NCI-H2081 treated with DMSO at 0.1 percent for 48 hours (cell line): Measurements from ENCODE around the gene NUFIP1.
"Not testable (repeated sequence)": the region's sequence is repeated elsewhere in the genome, so short reads cannot be mapped to it uniquely, and the experiment has no call there.

ENCODE experiments used
- DNase-seq: peaks from one replicate; lab custom pipeline; 2025; lab: John Stamatoyannopoulos, UW

NUFIP1 gene

DNA sequence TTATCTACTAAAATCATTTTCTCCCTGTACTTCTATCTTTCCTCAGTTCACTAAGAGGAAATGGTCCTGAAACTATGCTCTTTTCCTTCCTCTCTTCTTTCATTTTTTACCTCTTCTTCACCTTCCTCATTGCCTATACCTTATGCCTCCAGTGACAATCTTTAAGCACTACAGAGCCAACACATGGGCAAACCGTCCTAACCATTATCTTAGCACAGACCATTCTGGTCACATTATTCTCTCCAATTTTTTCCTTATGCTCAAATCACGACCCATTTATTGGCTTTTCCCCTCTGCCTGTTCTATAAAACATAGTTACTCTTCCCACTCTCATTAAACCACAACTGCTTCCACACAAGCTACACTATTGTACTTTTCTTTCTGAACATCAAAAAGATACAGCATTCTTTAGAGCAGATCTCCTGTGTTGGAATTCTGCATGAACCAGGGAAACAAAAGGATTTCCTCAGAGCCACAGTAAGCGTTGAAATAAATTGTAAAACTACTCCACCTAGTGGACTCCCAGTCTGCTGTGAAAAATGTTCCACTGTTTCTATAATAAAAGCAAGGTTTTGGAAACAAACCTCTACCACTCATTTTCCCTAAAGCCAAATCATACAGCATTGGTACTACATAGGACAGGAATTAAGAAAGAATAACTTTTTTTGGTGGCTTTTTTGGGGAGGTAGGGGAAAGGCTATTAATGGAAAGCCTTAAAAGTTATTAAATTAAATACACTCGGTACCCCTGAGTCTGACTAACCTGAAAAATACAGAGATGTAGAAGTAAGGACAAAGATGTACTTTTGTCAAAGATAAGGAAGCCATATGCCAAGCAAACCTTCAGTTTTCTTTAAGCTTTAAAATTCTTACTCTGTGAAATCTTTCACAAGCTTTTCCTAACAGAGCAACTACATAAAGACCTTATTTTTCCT, 19.5 kb downstream of the NUFIP1 start:
- DNase-seq: peak; percentile 18

DNA sequence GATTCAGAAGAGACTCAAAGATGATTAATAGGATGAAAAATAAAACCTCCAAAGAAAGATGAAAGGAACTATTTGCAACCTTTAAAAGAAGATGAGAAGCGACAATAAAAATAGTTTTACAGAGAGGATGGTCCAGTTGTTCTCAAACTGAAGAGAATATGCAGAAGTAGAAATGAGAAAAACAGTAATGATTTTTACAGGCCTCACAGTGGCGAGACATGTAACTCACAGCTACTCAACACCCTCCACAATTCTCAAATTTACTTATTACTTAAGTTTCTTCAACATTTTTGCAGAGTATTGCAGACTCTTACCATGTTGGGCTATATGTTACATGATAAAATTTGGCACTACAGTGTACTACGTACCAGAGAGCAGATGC, 20.8 kb downstream of the NUFIP1 start:
- no peak for DNase-seq

DNA sequence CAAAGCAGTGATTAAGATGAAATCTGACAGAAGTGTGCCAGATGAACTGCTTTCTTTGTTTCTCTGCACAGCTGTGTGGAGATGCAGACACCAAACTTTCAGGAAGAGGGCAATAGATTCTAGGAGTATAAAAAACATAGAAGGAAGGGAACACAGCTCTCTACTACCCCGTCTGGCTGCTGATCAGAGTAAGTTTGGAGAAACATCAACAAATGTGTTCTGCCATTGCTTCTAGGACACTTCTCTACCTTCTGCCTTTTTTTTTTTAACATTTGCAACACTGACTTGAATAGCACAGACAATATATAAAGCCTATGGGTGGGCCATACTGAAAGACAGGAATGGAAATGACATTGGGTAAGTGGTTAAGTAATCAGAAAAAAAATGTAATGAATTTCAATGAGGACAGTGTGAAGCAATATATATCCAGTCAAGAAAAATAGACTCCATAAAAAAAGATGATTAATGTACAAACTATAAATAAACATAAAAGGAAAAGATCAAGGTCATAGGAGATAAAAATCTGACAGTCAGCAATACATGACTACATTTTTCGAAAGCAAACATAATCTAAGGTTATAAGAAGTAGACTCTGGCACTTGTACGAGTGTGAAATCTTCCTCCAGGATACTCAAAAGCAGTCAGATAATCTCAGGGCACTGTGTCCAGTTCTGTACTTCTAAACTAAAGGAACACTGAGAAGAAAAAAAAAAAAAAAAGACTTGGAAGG, 21.4 kb downstream of the NUFIP1 start:
- no peak for DNase-seq

DNA sequence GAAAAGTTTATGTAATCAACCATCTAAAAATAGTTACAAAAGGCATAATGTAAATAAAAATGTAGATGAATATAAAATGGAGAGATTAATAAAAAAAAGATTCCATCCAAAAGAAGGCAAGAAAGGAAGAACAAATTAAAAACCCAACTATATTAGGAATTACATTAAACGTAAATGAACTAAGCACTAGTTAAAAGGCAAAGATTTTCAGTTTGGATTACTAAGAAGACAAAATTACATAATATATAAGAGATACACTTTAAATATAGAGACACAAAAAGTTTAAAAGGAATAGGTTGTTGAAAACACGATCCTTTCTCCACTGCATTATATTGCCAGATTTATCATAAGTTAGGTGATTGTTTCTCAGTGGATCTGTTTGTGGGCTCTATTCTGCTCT, 27.3 kb downstream of the NUFIP1 start:
- no peak for DNase-seq

DNA sequence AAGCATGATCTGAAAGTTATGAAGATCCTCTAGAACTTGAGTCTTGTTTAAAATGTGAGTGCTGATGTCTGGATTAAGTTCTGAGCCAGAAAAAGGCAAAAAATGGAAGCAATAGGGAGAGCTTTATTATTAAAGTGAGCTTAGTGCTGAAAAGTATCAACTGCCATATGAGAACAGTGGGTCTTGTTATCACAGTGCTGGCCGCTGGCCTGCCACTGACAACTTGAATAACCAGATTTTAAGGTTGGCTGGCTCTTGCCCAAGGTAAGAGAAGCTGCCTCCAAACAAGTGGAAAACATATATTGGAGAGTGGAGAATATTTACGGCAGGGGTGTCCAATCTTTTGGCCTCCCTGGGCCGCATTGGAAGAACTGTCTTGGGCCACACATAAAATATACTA, 33.9 kb downstream of the NUFIP1 start:
- no peak for DNase-seq

DNA sequence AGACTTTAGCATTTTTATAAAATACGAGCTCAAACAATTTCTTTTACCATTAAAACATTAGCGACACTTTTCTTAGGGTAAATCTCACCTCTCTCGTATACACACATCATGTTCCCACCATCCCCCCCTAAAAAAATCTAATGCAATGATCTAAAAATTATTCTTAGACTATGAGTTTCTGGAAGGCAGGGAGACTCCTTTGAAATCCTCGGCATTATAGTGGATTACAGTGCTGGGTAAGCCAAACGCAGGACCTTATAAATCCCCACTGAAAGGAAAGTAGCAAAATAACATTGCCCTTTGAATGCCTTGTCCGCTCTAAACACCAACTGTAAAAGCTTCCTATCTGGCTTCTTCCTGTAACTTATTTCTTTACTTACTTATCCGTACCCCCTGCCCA, 35.0 kb downstream of the NUFIP1 start:
- no peak for DNase-seq

DNA sequence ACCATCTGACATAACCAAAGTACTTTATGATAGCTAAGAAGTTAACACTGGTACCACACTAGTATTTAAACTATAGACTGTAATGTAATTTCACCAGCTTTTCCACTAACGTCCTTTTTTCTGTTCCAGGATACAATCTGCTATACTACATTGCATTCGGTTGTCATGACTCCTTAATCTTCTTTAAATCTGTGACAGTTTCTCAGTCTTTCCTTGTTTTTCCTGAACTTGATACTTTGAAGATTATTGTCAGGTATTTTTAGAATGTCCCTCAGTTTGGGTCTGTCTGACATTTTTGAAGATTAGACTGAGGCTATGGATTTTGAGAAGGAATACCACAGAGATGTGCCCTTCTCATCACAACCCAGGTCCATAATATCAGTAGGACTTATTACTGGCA, 36.6 kb downstream of the NUFIP1 start:
- DNase-seq: no peak

DNA sequence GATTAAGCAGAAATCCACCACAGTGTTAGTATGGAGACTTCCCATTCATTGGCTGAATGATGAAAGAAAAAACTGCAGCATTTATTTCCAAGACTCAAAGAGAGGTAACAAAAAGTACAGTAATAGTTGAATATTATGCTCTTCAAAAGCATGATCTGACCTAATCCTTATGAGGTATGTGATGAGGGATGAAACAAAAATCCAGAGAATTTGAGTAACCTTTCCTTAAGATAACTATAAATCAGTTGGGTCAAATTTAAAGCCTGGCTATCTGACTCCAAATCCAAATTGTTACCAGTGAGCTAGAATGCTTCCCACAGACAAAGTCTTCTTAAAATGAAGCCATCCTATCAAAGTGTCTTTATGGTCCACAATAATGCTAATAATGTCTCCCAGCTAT, 38.1 kb downstream of the NUFIP1 start:
- DNase-seq: no peak

DNA sequence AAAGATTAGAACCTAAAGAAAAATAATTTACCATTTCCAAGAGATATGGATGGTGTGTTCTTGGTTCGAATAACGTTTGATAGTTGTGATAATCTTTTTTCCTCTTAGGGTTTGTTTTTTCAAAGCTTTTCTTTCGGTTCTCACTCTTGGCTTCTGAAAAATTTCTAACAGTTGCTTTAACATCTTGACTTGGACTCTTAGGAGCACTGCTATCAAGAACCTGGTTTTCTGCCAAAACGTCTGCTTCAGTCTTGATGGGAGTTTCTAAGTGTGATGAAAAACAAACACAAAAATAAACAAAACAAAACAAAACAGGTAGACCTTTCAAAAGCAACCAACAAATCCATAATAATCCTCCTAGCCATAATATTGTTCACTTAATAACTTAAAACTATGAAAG, 45.9 kb downstream of the NUFIP1 start:
- DNase-seq: not testable (repeated sequence)

DNA sequence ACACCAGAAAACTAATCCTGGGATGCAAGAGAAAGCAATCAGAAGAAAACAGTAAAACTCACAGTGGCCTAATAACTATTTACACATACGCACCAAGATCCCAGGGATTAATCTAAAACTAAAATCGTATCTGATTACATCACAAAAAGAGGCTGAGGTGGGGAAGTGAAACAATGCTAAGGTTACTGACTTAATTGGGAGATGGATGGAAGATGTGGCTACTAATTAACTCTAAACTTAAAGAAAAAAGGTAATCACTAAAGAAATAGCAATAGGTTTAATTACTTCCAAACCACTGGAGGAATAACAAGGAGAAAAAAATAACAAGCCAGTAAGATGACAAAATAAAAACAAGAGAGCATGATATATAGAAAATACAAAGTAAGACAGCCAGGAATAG, 50.4 kb downstream of the NUFIP1 start:
- no peak for DNase-seq

DNA sequence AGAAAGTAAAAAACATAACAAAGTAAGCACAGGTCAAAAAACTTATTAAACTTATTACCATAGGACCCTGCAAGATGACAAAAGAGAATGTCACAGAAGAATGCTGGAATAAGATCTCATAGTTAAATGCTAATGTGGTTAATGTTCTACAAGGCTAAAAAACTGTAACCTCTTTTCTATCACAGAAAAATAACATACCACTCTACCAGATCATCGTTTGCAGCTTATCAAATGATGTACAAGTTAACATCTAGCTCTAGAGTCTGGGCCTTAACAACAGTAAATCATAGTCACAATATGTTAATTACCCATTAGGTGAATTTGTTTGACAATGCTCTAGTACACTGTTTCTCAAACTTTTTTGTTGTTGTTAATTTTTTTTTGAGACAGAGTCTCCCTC, 53.0 kb downstream of the NUFIP1 start:
- no peak for DNase-seq

DNA sequence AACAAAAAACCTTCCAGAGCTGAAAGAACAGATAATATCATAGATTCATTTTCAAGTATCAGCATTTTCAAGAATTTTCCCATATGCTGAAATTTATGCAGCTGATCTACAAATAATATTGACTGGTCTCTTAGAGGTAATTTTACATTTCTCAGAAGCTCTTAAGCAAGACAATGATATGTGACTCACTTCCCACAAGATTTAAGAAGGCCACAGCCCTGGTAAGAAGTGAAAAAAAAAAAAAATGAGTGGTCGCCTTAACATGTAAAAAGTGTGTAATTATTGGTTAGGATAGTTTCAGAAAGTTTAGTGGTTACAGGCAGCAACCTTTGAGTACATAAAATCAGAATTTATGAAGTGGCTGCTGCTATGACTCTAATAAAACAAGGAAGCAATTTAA, 54.5 kb downstream of the NUFIP1 start:
- DNase-seq: no peak

DNA sequence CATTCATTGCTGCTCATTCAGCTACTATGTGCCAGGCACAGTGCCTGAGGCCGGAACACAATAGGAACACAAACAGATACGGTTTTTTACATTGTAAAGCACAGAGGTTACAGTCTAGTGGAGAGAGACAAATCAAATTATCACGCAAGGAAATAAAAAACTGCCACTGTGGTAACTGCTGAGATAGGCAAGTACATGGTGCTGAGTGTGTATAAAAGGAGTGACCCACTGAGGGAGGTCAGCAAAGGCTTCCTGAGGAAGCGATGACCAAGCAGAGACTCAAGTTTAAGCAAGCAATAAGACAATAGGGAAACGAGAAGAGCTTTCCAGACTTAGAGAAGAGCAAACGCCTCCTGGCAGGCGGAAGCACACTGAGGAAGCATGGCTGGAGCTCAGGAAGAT, 56.4 kb downstream of the NUFIP1 start:
- DNase-seq: no peak

DNA sequence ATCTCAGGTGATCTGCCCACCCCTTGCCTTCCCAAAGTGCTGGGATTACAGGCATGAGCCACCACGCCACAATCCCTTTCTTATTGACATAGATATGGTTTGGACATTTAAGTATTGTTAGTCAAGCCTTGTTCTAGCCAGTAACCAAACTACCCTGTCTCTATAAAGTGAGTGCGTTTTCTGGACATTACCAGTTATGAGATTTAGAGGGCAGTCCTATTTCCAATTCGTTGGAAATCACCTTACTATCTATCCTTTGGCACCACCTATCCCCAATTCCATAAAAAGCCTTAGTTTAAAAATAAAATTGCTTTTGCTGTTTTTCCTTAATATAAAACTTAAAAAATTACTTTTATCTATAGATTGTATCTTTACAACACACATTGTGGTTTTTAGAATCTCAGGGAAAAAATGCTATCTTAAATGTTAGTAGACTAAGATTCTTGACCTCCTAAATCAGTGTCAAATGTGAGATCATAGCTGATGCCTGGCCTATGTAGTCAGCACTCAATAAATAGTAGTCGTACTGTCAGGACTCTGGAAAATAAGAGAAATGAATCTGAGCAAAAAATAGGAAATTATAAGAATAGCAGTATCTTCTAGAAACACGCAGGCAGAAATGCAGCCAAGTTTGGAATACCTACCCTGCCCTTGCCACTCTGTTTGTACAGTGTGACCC, 57.0 kb downstream of the NUFIP1 start:
- DNase-seq: no peak

DNA sequence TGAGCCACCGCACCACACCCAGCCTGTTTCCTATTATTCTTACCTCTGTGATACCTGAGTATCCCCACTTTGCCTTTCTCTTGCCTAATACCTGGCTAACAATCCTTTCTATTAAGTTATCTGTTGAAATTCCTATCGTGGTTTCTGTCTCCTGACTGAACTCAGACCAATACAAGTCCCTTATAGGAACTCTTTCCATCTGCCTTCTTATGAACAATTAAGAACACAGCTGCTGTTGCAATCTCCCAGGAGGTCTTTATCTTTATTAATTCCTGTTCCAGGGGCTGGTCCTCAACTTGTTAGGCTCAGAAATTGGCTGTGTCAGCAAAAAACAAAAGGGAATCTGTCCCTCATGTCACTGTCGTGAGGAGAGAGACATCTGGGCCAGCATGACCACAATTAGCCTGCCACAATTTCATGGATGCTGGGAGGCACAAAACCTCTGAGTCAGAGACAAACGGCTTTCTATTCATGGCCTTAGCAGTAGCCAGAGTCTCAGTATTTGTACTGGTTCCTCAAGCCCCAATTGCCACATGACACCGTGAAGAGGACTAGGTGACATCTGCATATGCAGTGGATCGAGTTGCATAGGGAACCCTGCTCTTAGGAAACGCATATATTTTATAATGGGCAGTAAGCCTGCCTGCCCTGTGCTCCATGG, 58.2 kb downstream of the NUFIP1 start:
- no peak for DNase-seq

DNA sequence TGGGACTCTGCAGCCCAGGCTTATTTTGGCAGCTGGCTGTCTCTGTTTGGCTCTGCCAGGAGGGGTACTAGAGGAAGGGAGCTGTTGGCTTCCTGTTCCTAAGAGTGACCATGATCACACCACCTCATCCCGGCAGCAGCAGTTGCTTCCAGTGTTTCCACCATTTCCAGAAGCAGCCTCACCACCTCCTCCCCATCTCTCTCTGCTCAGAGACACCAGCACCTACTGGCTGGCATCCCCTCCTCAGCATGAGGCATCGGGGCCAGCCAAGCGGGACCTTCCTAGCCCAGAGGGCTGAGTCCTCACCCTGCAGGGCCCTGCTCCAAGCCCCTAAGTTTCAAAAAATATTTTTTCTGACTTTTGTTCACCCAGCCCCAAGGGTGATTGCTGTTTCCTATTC, 59.0 kb downstream of the NUFIP1 start:
- DNase-seq: no peak

DNA sequence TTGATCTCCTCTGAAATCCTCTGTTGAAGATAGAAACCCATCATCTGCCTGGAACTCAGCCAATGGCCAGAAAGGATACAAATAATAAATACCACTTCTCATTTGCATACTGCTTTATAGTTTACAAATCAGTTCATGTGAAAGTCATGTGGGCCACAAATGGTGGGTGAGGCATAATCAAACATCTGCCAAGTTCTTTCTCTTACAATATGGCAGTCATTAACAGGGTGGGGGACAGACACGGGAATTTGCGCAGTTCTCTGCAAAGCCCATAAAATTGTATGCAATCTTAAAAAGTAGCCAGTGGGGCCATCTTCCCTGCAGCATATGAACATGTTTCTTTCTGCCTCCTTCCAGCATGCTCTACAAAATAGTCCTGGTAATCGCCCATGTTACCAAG, 59.6 kb downstream of the NUFIP1 start:
- no peak for DNase-seq

DNA sequence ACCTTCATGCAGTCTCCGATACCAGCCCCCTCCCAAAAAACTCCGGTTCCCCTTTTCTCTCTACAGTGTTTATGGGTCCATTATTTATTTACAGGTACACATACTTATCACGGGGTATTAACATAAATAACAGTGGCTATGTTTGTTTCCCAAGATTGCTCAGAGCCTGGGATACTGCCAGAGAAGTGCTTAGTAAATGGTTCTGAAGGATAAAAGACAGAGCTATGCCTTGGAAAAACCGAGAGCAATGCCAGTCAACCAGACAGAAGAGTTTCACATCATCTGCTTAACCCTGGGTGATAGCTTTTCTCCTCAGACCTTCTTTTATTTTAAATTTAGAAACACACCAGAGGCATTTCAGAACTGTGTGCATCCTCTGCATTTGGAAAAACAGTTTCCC, 61.3 kb downstream of the NUFIP1 start:
- no peak for DNase-seq

DNA sequence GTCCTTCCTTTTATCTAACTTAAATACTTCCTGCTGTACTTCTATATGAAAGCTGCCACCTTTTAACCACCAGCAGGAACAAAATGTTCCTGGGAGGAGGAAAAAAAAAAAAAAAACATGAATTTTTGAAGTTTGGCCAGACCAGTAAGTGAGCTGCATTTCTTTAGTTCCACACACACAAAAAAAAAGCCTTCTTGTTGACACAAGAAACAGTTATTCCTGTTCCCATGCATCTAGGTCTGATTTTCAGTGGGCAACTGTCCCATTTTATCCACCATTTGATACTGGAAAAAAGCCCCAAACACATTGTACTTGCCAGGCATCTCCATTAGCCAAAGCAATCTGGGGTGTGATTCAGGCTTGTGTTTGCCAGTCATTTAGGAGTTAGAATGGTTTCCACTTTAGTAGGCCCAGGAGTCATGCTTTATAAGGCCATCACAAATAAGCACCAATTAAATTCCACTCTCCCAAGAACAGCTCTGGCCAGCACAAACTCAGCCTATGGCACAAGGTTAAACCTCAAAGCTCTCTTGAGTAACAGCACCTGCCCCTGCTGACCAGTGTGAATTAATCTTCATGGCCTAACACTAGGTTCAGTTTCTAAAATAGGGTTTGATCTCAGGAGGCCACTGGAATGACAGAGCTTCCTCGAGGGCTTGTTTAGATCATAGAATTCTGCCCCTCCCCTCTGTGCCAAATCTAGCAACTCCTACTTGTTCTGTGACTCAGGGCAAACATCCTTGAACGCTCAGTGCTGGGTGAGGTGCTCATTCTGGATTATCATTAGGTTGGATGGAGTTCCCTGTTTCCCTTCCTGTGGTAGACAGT, 67.1 kb downstream of the NUFIP1 start:
- DNase-seq: no peak

DNA sequence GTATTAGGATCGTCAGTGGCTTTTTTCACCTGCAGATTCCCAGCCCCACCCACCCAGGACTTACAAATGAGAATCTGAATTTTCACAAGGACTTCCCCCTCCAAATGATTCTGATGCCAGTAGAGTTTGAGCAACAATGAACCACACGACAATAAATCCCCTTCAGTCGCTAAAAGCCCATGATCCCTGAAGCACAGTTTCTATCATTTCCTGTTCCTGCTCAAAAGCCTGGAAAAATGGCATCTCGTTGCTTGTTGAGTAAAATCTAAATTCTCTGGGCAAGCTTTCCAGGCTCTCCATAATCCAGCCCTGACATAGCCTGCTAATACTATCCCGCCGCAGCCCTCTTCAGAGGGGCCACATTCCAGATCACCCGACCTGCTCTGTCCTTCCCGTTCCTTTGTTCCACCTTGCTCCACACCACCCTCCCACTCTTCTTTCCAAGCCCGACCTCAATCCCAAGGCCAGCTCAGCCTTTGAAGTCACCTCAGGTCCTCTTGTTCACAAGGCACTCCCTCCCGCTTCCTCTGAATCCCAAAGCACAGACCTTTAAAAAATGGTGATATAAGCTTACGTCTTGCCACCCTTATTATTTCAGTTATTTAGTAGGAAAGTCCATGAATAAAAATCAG, 67.9 kb downstream of the NUFIP1 start:
- DNase-seq: no peak

DNA sequence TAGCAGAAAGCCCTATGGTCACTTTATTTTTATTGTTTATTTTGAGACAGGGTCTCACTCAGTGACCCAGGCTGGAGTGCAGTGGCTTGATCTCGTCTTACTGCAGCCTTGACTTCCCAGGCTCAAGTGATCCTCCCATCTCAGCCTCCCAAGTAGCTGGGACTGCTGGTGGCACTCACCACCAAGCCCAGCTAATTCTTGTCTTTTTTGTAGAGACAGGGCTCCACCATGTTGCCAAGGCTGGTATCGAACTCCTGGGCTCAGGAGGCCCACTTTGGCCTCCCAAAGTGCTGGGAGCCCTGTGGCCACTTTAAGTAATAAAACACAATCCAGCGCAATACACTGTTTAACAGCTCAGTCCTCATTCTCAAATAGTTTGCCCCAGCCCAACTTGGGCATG, 69.3 kb downstream of the NUFIP1 start:
- no peak for DNase-seq
